ENCODE measurements around the gene OXT.

DNA sequence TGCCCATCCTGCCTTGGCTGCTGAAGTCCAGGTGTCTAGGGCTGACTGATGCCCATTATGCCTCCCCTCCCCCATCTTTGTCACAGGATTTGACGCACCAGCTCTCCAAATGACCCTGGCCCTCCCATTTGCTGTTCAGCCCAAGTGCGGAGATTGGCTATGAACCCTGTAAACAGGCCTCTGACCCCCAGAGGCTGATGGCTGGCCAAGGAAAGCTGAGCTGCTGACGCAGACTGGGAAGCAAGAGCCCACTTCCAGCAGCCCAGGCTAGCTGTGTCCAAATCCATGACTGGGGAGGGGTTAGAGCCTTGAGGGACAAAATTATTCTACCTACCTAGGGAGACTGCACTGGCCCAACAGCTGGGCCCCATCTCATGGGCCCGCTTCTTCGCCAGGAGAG, 28.8 kb upstream of the OXT start:
- TF ChIP-seq CREM (IDR thresholded peaks at IDR 0.05) (no peak), CREM (CRISPR knock-in tag; IDR thresholded peaks at IDR 0.05) (no peak), ZFP62 (CRISPR knock-in tag; IDR thresholded peaks at IDR 0.05) (no peak), KDM1A (CRISPR knock-in tag; IDR thresholded peaks at IDR 0.05) (no peak), ZNF121 (CRISPR knock-in tag; IDR thresholded peaks at IDR 0.05) (no peak), ZBTB20 (CRISPR knock-in tag; IDR thresholded peaks at IDR 0.05; ENCODE audit: borderline replicate concordance, low read depth) (no peak), MEF2D (CRISPR knock-in tag; IDR thresholded peaks at IDR 0.05) (no peak), FOSL1 (CRISPR knock-in tag; IDR thresholded peaks at IDR 0.05; ENCODE audit: borderline replicate concordance) (no peak), TBL1XR1 (IDR thresholded peaks at IDR 0.05; ENCODE audit: borderline replicate concordance, low read length, partially characterized antibody) (no peak), ASH2L (IDR thresholded peaks at IDR 0.05; ENCODE audit: insufficient read length, low read depth, low read length) (no peak), SMARCC2 (IDR thresholded peaks at IDR 0.05) (no peak)
- TF ChIP-seq, protein P1, sequence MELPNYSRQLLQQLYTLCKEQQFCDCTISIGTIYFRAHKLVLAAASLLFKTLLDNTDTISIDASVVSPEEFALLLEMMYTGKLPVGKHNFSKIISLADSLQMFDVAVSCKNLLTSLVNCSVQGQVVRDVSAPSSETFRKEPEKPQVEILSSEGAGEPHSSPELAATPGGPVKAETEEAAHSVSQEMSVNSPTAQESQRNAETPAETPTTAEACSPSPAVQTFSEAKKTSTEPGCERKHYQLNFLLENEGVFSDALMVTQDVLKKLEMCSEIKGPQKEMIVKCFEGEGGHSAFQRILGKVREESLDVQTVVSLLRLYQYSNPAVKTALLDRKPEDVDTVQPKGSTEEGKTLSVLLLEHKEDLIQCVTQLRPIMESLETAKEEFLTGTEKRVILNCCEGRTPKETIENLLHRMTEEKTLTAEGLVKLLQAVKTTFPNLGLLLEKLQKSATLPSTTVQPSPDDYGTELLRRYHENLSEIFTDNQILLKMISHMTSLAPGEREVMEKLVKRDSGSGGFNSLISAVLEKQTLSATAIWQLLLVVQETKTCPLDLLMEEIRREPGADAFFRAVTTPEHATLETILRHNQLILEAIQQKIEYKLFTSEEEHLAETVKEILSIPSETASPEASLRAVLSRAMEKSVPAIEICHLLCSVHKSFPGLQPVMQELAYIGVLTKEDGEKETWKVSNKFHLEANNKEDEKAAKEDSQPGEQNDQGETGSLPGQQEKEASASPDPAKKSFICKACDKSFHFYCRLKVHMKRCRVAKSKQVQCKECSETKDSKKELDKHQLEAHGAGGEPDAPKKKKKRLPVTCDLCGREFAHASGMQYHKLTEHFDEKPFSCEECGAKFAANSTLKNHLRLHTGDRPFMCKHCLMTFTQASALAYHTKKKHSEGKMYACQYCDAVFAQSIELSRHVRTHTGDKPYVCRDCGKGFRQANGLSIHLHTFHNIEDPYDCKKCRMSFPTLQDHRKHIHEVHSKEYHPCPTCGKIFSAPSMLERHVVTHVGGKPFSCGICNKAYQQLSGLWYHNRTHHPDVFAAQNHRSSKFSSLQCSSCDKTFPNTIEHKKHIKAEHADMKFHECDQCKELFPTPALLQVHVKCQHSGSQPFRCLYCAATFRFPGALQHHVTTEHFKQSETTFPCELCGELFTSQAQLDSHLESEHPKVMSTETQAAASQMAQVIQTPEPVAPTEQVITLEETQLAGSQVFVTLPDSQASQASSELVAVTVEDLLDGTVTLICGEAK (IDR thresholded peaks at IDR 0.05) = no peak
- TF ChIP-seq, protein P1 (CRISPR knock-in tag; IDR thresholded peaks at IDR 0.05) = no peak
